Activated T-cell treated with anti-CD3 and anti-CD28 coated beads, Interleukin-2, amount 50 U/mL, for 1 hour (primary cell): ENCODE measurements around the gene CAMK1G.

Source experiments
- DNase-seq: peaks from one replicate; pipeline ENCODE4 v3.0.0-alpha.2; 2020

The CAMK1G gene

DNA sequence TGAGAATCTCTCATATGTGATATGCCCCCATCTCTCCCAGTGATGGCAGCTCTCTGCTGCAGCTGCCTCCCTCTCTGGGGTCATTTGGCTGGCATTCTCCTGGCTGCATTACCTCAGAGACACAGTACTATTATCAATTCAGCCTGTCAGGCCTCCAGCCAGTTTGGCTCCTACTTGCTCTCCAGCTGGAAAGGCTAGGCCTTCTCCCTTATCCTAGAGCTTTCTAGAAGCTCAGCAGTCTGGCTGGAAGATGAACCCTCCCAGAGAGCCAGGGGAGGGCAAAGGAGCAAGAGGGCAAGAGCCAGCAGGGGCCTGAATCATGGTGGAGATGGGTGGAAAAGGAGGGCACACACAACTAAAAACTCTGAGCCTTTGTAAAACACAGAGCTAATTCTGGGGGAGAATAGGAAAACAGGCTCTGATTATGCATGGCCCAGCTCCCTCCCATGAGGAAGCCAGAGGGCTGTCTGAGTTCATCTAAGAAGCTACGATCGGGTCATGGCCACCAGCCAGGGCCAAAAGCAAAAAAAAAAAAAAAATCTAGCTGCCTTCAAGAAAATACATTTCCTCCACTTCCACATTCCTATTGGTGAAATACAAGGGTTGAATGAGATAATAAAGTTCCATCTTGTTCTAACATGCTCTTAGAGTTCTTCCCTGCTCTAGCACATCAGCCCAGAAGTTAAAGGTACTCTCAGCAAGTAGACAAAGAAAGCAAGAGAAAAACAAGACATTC lies 59.9 kb downstream of the CAMK1G start:
- DNase-seq = no peak

DNA sequence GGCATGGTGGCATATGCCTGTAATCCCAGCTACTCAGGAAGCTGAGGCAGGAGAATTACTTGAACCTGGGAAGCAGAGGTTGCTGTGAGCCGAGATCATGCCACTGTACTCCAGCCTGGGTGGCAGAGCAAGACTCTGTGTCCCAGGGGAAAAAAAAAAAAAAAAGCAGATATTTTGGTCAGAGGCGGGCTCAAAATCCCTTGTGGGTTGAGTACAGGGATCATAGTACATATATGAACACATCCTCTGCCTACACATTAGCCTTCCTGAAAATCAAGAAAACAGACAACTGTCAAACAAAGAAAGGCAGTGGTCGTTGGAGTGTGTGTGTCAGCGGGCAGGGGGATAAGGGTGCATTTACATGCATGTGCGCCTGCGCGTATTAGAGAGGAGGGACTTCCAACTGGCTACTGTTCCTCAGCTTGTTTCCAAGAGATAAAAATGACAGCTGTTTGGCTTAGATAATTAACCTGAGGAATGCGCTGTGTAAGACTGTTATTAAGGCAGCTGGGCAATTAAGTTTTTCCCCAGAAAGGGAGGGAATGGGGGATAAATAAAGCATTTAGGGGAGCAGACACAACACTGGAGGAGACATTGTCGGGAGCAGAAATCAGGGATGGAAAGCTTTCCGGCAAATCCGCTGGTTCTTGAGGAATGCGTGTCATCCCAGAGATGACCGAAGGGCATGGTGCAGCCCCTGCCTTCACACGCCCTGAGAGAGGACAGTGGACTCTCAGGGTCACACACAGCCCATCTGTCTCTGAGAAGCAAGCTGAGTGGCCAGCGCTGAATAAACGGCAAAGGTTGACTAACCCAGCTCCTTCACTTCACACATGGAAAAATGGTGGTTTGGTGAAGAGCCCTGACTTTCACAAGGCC lies 62.3 kb downstream of the CAMK1G start:
- no peak for DNase-seq

DNA sequence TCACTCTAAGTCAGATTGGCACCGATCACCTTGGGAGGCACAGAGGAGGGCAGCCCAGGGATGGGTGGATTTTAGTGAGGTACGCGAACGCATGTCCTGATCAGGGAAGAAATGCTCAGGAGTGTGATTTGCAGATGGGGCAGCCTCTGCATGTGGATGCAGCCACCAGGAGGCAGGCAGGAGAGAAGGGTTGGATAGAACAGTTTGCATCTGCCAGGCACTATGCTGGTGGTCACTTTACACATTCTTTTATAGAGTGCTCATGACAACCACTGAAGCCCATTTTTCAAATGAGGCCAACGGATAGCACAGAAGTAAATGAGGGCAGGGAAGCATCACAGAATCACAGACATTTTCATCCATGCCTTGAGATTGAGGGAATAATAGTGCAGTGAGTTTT lies 63.0 kb downstream of the CAMK1G start:
- no peak for DNase-seq

DNA sequence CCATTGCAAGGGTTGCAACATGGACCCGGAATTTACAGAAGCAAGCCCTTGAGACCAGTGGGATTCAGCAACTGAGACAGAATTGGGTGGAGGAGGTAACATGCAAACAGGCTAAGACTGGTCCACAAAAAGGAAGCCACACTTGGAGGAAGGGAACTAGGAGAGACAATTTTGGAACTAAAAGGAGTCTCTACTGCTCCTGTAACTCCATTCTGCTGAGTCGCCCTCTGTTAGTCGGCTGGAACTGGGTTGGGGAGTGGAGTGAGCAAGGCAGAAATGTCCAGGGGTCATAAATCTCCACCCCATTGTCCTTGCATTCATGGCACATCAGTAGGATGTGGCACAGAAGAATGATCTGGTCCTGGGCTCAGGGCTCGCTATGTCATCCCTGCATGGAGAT lies 63.6 kb downstream of the CAMK1G start:
- no peak for DNase-seq

DNA sequence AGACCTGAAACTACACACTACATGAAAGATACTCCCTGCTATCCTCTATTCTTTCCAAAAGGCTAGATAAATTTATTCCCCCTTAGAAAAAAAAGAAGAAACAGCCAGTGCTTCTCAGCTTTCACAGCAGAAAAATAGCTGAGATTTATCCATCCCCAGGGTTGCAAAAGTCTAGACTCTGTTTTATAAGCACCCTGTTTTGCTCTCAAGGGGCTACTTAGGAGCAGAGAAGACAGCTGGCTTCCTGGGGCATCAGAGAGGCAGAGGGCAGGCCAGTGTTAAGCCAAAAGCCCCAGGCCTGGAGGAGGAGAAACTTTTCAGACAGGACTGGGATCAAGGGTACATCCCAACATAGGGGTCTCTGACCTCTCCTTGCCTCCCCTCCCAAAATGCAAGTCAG lies 64.8 kb downstream of the CAMK1G start:
- no peak for DNase-seq

DNA sequence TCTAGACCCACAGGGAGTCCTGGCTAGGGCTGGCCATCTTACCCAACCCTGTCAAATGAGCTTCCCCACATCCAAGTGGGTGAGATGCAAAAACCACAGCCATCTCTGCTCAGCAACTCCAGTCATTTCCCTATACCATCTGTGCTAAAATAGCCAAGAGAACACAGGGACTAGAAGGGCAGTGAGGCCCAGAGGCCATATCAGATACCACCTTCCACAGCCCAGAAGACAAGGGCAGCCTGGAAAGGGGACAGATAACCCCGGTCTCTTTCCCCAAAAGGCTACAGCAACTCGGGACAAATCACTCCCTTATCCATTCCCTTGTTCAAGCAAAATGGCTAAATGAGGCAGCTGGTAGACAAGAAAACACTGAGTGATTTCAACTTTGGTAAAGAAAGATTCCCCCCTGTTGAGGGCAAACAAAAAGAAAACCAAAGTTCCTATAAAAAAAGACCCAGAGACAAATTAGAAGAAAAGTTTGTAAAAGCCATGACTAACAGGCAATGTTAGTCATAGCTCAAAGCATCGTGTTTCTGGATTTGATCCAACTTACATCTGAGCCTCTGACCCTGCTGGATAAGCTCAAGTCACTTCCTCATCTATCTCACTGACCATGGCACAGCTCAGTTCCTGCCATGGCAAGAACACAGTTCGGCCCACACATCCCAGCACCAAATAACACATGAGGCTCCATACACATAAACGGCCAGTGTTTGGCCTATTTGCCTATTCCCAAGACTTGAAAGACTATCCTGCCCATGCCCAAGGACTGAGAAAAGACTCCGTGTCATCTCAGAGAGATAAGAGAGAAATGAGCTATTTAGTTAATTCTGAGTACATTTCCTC lies 65.6 kb downstream of the CAMK1G start:
- DNase-seq = no peak

DNA sequence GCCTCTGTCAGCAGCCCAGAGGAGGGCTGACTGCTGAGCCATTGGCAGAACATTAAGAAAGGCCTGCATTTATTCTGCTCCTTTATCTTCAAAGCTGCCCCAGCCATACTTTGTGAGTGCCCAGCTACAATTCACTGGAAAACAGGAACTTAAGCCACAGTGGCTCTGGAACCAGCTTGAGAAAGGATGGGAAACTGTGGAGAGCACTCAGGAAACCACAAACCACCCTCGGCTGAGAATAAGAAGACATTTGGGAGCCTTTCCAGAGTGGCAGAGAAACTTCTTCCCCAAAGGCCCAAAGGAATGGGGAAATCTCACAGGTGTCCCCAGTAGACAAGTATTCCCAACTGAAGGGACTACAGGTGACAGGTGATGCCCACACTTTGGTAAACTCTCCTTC lies 66.9 kb downstream of the CAMK1G start:
- no peak for DNase-seq

DNA sequence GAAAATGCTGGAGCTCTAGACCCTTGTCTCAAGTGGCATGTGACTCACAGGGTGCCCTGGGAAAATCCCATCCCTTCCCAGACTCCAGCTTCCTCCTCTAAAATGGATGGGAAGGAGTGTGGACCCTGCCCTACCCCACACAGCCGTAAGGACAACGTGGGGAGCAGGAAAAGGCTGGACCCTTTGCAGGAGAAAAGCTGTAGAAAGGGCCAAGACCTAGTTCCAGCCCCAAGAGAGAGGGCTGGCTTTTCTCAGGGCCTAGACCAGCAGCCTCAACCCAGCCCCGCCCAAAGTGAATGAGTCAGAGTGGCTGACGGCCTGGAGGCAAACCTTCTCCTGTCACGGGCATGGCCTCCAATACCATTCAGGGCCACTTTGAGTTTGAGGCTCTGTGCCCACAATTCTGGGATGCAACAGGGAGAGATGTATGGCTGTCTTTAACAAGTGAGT lies 67.6 kb downstream of the CAMK1G start:
- DNase-seq = peak; percentile 35

DNA sequence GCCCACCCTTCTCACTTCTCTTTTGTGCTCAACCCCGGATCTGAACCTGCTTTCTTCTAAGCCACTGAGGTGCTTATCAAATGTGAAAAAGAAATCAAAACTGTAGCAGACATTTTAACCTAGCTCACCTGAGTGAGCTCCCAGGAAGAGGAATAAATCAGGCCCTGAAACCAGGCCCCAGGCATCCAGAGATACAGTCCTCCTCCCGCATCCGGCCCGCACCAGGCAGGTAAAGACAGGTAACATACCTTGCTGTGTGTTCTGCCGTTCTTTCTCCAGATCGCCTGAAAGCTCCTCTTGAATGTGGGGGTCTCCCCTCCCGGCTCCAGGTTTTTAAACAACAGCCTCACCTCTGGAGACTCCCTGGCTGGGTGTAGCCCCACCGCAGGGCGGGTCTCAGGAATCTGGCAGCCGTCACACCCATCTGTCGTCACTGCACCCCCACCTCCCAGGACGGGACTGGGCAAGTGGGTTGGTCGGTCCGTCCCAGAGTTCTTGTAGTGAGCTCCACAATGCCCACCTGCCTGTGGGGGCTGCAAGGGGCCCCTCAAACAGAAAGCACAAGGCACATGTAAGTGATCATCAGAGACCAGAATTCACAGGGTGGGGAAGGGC lies 68.7 kb downstream of the CAMK1G start, which contains the start of gene LAMB3:
Gene LAMB3, minus strand, starts transcription at position 305 of the 615 bp plus-strand sequence. CDS start 1,481 bp downstream, outside the sequence.
- no peak for DNase-seq

DNA sequence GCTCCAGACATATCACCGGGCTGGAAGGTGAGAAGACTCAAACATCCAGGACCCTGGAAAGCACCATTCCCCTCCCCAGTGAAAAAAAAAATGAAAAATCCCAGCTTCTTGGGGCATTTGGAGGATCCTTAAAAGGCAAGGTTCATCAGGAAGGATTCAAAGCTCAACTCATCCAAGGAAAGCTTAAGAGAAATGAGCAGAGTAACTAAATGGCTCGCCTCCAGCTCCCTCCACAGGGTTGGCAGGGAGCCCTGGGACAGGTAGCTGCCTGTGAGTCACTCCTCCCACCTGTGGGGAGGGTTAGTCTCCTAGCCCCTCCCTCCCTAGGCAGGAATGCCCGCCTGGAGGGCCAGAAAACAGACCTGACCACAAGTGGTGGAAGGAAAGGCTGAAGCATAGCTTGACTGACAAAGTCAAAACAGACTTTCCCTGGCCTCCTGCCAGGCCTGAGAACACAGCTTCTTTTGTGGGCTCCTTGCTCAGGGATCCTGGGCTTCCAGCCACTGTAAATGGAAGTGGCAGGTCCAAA lies 69.4 kb downstream of the CAMK1G start:
- DNase-seq = peak; percentile 21

DNA sequence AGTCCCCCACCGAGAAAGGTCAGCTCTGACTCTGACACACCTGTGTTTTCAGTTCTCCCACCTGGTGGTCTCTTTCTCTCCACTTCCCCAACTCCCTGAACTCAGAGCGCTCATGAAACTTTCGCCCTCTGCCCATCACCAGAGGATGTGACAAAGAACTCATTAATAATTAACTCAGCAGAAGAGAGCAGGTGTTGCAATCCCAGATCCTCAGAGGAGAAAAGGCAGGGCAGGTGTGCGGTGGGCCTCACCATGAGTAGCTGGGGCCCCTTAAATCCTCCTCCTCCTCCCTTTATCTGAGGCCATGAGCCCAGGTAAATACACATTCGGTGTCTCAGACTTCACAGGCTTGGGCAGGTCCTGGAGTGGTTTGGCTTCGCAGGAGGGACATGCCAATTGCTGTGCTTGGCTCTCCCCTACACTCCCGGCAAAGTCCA lies 70.4 kb downstream of the CAMK1G start:
- DNase-seq = no peak

DNA sequence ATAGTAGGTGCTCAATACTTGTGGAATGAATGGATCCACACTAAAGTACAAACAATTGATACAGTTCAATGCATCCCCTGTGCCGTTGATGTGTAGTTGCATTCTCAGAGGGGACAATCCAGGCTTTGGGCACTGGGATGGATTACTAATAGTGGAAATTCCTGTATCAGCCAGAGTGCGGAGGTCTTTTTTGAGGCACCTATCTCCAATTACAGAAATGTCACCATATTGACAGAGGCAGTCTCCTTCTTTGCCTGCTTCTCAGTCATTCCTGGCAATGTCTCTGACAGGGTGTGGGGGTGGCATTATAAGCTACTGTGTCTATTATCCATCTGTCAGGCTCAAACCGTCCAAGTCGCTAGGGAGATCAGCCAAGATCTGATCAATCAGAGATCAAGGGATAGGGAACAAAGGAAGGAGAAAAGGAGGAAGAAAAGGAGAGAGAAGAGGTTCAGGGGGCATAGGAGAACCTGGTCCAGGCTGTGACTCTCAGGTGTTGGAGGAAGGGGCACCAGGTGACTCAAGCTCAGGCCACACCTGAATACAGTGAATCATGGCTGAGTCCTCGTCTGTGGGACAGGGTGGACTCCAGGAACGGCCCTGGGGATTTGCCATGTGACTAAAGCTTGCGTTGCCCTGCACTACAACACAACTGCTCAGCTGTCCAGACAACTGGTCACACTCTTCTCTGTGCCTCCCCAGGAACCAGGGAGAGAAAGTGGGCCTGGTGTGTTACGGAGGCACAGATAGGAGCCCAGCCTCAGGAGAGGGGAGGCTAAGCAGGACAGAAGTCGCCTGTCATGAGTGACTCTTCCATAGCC lies 72.1 kb downstream of the CAMK1G start:
- no peak for DNase-seq

DNA sequence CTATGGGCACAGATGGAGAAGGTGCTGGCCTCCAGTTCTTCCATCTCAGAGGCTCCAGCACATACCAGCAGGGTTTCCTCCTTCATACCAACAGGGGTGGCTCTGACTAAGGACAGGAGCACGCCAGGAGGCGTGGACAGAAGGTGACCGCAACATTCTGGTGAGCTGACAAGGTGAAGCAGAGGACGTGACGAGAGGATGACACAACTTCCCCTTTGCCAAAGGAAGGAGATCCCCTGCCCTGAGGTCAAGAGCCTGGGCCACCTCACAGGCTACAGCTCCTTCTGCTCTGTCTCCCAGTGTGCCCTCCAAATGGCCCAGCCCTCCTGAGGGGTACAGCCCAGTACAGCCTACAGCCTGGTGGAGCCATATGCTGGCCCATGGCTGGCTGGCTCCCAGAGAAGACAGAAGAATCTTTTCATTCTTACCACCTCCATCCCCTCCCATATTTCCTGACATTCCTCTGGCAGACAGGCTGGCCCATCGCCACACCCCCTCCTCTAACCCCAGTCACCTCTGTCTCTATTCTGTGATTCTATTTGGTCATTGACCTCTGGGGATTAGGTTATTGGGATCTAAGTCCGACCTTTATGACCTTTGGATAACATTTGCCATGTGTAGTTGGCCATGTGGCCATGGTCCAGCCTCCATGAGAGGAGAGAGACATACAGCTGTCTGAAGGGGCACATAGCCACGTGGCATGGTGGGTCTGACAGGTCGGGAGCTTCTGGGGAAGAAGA lies 73.8 kb downstream of the CAMK1G start:
- no peak for DNase-seq

DNA sequence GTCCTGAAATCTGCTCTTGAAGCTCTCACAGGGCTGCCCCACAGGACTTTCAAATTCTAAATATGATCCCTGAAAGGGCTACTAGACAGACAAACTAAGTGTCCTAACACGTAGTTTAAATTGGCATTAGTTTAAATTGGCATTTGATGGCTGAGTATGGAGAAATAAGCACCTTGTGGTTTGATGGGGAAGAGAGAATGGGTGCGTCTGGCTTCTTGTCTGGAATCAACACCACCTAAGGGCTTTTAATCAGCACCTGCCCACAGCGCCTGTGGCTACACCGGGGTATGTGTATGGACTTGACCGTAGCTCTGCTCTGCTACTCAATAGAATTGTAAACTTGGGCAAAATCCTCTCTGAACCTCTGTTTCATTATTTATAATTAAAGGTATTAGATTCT lies 74.4 kb downstream of the CAMK1G start:
- DNase-seq = no peak

DNA sequence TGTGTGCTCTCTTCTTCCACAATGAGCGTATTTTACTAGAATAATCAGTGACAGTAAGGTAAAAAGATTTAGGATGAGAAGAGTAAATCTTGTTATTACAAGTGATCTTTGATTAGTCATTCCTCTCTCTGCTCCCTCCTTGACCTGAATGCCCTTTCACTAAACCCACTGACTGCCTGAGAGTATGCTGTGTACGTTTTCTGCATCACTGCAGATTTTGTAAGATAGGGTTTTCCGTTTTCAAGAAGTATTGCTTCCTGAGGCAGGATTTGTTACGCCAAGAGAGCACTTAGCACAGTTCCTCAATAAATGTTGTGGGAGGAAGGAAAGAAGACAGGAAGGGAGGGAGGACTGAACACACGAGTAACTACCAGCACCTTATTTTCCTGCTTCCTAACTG lies 76.4 kb downstream of the CAMK1G start:
- DNase-seq = no peak

DNA sequence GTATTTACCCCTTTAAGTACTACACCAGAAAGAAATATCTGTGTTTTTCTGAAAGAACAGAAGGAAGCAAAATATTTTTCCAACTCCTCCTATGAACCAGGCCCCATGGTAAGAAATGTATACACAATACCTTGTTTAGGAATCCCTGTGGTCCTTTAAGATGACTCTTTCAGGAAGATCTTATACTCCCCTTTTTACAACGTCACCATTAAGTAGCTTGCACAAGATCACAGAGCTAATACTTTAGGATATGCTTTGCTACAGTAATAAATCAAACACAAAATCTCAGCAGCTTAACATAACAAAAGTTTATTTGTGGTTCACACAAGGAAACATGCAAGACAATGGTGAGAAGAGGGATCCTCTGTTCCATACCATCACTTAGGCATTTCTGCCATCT lies 77.6 kb downstream of the CAMK1G start:
- DNase-seq = no peak

DNA sequence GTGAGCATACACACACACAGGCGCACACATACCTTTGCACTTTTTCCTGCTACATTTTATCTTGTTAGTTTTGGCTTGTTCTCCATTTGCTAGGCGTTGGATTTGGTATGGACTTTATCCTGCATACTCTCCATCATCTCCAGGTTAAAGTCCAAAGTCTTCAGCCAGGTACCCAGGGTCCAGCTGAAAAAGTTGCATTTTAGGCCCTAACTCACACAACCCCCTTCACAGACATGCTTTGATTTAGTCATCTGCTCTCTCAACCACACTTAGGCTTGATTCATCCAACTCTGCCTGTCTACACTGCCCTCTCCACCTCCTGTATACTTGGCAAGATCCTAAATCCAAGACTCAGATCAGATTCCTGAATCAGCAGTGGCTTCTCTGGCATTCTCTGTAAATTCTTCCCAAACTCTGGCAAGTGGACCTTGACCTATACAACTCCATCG lies 79.4 kb downstream of the CAMK1G start:
- no peak for DNase-seq
